GM12875 (cell line): Measurements from ENCODE around the gene TFPI.
"Not testable (repeated sequence)": the region's sequence is repeated elsewhere in the genome, so short reads cannot be mapped to it uniquely, and the experiment has no call there.

Experiments
- H3K4me3 ChIP-seq: one replicate; pipeline ENCODE4 v1.5.1; 2011; ENCODE audit warnings: low read depth, low read length, control low read depth
- TF ChIP-seq, protein P1 (sequence below): IDR thresholded peaks from 2 replicates; pipeline ENCODE4 v1.5.1; 2011; ENCODE audit warnings: low read depth, mild to moderate bottlenecking, control low read depth, inconsistent platforms, low read length, moderate library complexity, borderline replicate concordance; ENCODE audit not compliant: insufficient read depth

TFPI gene

DNA sequence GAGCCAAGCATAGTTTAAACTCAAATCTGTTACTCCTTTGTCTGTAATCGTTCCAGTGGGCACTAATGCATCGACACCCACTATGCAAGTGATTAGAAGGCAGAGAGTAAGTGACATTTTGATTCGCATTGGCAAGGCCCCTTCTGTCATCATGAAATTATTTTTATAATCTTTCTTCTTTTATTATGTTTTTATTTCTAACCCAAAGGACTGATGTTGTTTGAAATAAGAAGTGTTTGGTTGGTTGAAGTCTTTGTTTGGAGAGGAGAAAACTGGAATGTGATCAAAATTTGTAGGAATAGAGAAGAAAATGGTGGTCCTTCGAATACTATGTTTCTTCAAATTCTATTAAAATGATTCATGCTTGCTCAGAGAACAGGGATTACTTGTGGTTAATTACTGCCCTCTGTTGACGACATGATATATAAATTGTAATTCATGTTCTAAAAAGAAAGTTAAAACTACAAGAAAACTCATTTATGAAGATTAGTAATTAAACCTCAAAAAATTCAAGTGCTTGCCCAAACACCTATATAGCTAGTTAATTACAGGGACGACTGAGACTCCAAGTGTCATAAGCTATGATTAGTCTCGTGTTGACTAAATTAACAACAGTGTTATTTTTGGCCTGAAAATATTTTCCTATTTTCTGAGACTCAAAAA is 26.4 kb upstream of the TFPI start:
- TF ChIP-seq, protein P1, sequence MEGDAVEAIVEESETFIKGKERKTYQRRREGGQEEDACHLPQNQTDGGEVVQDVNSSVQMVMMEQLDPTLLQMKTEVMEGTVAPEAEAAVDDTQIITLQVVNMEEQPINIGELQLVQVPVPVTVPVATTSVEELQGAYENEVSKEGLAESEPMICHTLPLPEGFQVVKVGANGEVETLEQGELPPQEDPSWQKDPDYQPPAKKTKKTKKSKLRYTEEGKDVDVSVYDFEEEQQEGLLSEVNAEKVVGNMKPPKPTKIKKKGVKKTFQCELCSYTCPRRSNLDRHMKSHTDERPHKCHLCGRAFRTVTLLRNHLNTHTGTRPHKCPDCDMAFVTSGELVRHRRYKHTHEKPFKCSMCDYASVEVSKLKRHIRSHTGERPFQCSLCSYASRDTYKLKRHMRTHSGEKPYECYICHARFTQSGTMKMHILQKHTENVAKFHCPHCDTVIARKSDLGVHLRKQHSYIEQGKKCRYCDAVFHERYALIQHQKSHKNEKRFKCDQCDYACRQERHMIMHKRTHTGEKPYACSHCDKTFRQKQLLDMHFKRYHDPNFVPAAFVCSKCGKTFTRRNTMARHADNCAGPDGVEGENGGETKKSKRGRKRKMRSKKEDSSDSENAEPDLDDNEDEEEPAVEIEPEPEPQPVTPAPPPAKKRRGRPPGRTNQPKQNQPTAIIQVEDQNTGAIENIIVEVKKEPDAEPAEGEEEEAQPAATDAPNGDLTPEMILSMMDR: no peak
- H3K4me3 ChIP-seq: no peak overlapping the region

DNA sequence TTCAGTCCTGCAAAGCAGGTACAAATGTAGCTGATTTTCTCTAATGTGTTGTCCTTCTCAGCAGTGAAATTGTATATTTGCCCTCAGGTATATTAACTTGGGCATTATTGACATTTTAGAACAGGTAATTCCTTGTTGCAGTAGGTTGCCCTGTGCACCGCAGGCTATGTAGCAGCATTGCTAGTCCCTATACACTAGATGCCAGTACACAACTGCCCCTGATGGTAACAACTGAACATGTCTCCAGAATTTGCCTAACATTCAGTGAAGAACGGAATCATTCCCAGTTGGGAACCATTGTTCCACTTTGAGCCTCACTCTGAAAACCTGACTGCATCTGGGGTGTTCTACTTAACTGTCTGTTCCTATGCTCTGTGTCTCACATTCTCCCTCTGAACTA is 23.1 kb upstream of the TFPI start:
- H3K4me3 ChIP-seq: no peak overlapping the region
- TF ChIP-seq, protein P1: no peak

DNA sequence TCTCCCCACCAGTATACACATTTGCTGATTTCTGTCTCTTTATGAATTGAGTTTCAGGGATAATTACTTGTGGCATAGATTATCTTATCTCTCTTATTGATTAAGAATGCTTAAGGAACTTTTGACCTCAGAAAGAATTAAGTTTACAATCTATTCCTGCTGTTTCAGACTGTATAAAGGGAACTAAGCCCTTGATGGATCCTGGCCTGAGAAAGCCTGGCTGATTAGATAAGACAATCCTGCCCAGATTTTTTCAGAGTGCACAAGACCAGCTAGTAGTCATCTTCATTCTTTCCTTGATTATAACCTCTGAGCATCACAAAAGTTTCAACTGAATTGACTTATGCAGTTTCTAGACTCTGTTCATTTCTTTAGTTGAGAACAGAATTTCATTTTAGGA is 22.7 kb upstream of the TFPI start:
- TF ChIP-seq, protein P1: no peak
- no peak overlapping the region for H3K4me3 ChIP-seq

DNA sequence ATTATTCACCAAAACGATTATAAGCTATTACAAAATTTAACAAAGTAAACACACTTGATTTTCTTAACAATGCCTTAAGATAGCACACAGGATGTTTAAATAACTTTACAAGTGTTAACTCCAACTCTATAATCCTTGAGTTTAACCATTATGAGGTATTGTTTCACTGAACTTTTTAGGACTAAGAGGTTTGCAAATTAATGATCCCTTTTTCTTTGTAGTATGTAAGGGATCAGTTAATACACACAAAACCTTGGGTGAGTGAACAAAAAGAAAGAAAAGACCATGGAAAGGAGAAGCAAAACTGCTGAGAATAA is 21.5 kb upstream of the TFPI start:
- H3K4me3 ChIP-seq: no peak overlapping the region

DNA sequence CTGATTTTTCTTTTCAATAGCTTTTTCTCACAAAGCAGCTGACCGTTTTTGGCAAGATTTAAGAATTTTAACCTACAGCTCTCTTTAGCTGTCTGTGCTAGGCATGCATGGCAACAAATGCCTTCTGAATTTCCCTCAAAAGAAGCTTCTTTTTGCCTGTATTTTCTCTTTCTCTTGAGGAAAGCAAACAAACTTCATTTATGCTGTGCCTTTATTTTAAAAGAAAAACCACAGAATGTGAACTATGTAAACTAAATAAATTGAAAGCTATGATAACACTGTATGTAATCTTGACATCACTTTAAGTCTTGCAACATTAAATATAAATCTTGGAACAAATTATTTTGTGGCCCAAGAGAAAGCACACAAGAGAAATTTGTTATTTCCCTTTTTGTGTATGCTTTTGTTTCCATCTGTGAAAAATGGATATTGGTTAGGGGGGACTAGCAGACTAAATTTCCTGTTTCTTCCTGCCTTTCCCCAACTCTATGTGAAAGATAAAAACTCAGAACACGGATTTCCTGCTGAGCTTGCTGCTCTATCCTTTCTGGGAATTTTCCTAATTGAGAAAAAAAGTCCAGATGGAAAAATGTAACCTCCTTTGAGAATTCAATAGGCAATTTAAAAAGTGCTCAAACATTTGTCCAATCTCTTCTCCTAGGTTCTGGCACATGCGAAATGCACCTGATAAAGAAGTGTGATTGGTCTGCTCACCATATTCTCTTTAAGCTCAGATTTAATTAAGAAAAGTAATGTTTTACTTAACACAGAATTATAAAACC is 20.9 kb upstream of the TFPI start:
- TF ChIP-seq, protein P1: no peak
- H3K4me3 ChIP-seq: no peak overlapping the region

More for the DNA sequence above, 21.5 kb upstream of the TFPI start:
- TF ChIP-seq, protein P1: no peak

DNA sequence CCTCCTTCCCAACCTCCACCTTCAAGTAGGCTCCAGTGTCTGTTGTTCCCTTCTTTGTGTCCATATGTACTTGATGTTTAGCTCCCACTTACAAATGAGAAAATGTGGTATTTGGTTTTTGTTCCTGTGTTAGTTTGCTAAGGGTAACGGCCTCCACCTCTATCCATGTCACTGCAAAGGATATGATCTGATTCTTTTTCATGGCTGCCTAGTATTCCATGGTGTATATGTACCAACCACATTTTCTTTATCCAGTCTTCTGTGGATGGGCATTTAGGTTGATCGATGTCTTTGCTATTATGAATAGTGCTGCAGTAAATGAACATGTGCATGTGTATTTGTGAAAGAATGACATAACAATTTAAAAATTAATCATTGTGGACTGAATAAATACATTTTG is 19.5 kb upstream of the TFPI start:
- TF ChIP-seq, protein P1: no peak
- no peak overlapping the region for H3K4me3 ChIP-seq

DNA sequence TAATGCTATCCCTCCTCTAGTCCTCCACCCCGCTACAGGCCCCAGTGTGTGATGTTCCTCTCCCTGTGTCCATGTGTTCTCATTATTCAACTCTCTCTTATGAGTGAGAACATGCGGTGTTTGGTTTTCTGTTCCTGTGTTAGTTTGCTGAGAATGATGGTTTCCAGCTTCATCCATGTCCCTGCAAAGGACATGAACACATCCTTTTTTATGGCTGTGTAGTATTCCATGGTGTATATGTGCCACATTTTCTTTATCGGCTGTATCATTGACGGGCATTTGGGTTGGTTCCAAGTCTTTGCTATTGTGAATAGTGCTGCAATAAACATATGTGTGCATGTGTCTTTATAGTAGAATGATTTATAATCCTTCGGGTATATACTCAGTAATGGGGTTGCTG is 17.8 kb upstream of the TFPI start:
- not testable (repeated sequence) for H3K4me3 ChIP-seq
